NCI-H82 (cell line): ENCODE measurements around the gene CITED1.
"Not testable (repeated sequence)": the region's sequence is repeated elsewhere in the genome, so short reads cannot be mapped to it uniquely, and the experiment has no call there.

Experiments used
- DNase-seq: peaks from one replicate; lab custom pipeline; 2025; lab: John Stamatoyannopoulos, UW

Gene CITED1

GRCh38 chrX:72305286-72306084 lies at the start of gene CITED1:
Gene CITED1 (minus strand): TSS chrX:72305914. CDS start chrX:72302869, 3,045 bp downstream.
- peak; percentile 66 for DNase-seq

- no peak for DNase-seq
Measured at GRCh38 chrX:72352786-72353185, 47.1 kb upstream of the CITED1 start.

GRCh38 chrX:72351606-72352334 lies 46.1 kb upstream of the CITED1 start:
- no peak for DNase-seq

GRCh38 chrX:72349190-72349589 lies 43.5 kb upstream of the CITED1 start:
- no peak for DNase-seq

- DNase-seq: no peak
Measured at GRCh38 chrX:72348247-72348979, 42.7 kb upstream of the CITED1 start.

GRCh38 chrX:72347366-72347765 lies 41.7 kb upstream of the CITED1 start:
- no peak for DNase-seq

- DNase-seq: no peak
Measured at GRCh38 chrX:72346302-72346949, 40.7 kb upstream of the CITED1 start.

- DNase-seq: no peak
Measured at GRCh38 chrX:72340626-72341025, 34.9 kb upstream of the CITED1 start.

GRCh38 chrX:72340041-72340440 lies 34.3 kb upstream of the CITED1 start:
- no peak for DNase-seq

GRCh38 chrX:72330131-72330530 lies 24.4 kb upstream of the CITED1 start:
- DNase-seq: peak; percentile 5

- DNase-seq: no peak
Measured at GRCh38 chrX:72326605-72327300, 21.0 kb upstream of the CITED1 start.

- not testable (repeated sequence) for DNase-seq
Measured at GRCh38 chrX:72319651-72320050, 13.9 kb upstream of the CITED1 start.

- no peak for DNase-seq
Measured at GRCh38 chrX:72317139-72317538, 11.4 kb upstream of the CITED1 start.

GRCh38 chrX:72316408-72317110 lies 10.8 kb upstream of the CITED1 start:
- no peak for DNase-seq

- DNase-seq: no peak
Measured at GRCh38 chrX:72314881-72315280, 9.2 kb upstream of the CITED1 start.

- DNase-seq: no peak
Measured at GRCh38 chrX:72313707-72314641, 8.3 kb upstream of the CITED1 start.

GRCh38 chrX:72312311-72312940 lies 6.7 kb upstream of the CITED1 start:
- no peak for DNase-seq

GRCh38 chrX:72309297-72310071 lies 3.8 kb upstream of the CITED1 start:
- peak; percentile 58 for DNase-seq
